Measurements from ENCODE around the gene NEURL1. TPM values are rescaled to one million over a fixed set of nuclear protein-coding genes. Genes with fewer than 3 reads are reported as not detected.

The NEURL1 gene
- total and polyA plus RNA-seq, 9 donors: 0.28 to 5.6 (median 3.1) TPM

DNA sequence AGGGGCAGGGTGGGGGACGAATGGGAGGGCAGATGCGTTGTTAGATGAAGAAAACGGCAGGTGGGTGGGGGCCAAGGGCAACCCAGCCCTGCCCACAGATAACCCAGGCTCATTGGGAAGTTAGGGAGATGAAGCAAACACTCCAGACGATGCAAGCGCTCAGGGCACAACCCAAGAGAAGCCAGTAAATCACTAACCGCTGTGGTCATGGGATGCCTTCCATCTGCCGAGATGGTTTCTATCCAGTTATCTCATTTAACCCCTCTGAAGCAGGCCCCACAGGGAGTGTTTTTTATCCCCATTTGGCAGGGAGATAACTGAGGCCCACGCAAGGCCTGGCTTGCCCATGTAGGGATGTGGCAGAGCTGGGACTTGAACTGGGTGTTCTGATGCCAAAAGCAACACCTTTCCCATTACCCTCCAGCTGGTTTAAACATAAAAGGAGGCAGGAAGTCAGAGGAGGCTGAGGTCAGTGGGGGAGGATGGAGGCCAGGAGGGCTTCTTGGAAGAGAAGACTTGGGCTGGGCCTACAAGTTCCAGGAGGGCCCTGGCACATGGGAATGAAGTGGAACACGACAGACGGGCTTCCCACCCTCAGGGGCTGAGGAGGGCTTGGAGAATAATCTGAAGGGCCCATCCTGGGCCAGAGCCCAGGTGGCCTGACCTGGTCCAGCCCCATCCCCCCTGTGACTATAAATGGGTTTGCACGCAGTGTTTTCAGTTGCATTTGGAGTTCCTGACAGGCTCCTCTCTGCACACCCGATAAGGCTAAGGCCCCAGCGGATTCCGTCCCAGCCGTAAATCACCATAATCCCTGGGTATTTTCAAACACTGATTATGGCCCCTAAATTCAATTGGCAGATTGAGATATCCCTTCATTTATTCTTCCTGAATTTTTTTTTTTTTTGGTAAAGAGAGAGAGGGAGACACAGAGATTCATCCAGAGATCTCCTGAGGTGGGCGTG is 80.9 kb downstream of the NEURL1 start:
- no peak for TF ChIP-seq CTCF (IDR thresholded peaks at IDR 0.05)
- TF ChIP-seq EP300 (IDR thresholded peaks at IDR 0.05): no peak
- TF ChIP-seq POLR2A (IDR thresholded peaks at IDR 0.05): no peak
- intact Hi-C loops (cut with DNase I): no loop called here
- no peaks in the 10 kb centered on the region for H3K9me3 ChIP-seq
- peaks cover 2% of the 10 kb centered on the region for H3K4me1 ChIP-seq (ENCODE audit: insufficient read depth)
- WGBS, 3 donors: 72 to 84% (median 79%) methylated on average over 16 of the region's 16 CpGs
- H3K27me3 ChIP-seq: no peaks in the 10 kb centered on the region
- H3K36me3 ChIP-seq: no peaks in the 10 kb centered on the region
- no peak overlapping the region for H3K4me3 ChIP-seq
- H3K27ac ChIP-seq: no peak overlapping the region
- DNase-seq: no peak

DNA sequence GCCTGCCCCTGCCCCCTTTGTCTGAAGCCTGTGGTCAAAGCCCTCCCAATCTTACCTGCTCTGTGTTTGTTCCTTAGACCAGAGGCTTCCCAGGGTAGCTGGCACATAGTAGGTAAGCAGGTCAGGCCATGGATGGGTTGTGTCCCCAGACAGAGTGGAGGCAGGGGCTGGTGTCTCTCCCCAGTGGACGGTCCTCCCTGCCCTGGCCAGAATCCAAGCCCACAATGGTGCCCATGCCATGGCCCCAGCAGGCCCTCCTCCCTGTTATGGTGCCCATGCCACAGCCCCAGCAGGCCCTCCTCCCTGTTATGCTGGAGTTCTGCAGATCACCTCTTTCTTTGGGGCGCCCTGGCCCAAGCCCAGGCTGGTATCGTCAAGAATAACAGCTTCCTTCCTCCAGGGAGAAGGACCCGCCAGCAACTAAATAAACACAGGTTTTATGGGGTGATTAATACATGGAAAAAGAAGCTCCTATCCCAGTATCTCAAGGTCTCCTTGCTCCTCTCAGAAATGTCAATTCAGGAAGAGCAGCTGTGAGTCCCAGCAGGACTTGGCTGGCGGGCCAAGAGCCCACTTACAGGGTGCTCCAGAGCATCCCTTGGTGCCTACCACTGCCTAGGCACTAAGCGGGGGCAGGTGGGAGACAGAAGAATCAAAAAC is 82.0 kb downstream of the NEURL1 start:
- DNase-seq: no peak
- H3K27me3 ChIP-seq: no peaks in the 10 kb centered on the region
- WGBS, 3 donors: 48 to 59% (median 54%) methylated on average over 6 of the region's 6 CpGs
- H3K9me3 ChIP-seq: no peaks in the 10 kb centered on the region
- H3K4me1 ChIP-seq (ENCODE audit: insufficient read depth): peaks cover 2% of the 10 kb centered on the region
- no peak overlapping the region for H3K27ac ChIP-seq
- intact Hi-C loops (cut with DNase I): no loop called here
- no peak for TF ChIP-seq CTCF (IDR thresholded peaks at IDR 0.05)
- H3K4me3 ChIP-seq: no peak overlapping the region
- H3K36me3 ChIP-seq: no peaks in the 10 kb centered on the region

DNA sequence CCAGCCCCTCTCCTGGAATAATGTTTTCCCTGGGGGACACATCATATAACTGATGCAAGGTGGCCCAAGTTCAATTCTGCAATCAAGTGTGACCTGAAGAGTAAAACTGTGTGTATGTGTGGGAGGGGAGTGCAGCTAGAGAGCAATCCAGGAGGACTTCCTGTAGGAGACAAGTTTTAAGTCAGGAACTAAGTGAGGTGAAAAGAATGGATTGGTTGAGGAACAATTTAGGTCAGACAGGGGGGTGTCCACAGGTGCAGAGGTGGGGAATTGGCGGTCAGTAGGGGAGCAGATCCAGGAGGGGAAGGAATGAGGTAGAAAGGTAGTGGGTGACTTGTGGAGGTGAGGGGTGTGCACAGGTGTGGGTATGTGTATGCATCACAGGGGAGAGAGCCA is 82.6 kb downstream of the NEURL1 start:
- 97 to 100% (median 98%) methylated on average over 1 of the region's 1 CpG for WGBS, 3 donors
- no peaks in the 10 kb centered on the region for H3K36me3 ChIP-seq

DNA sequence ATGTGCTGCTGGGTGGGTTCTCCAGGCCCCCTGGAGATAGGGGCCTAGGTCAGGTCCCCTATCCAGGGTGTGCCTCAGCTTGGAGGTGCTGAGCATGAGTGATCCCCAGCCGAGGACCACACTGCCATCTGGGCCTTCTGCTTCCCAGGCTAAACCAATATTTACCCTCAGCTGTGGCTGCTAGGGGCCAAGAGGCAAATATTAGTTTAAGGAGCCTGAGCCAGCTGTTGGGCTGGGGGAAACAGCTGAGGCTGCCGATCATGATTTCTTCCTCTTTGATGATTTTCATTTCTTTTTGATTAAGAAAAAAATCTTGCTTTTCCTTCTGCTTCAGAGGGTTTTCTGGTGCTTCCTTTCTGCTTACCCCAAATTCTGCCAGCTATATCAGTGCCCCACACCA is 83.4 kb downstream of the NEURL1 start:
- no peaks in the 10 kb centered on the region for H3K9me3 ChIP-seq
- H3K36me3 ChIP-seq: no peaks in the 10 kb centered on the region
- no peak for DNase-seq
- no peak overlapping the region for H3K27ac ChIP-seq
- H3K4me1 ChIP-seq (ENCODE audit: insufficient read depth): peaks cover 2% of the 10 kb centered on the region
- H3K4me3 ChIP-seq: no peak overlapping the region
- no peaks in the 10 kb centered on the region for H3K27me3 ChIP-seq
- TF ChIP-seq EP300 (IDR thresholded peaks at IDR 0.05): no peak
- no peak for TF ChIP-seq CTCF (IDR thresholded peaks at IDR 0.05)
- TF ChIP-seq POLR2A (IDR thresholded peaks at IDR 0.05): no peak
- 67 to 81% (median 73%) methylated on average over 2 of the region's 2 CpGs for WGBS, 3 donors
- intact Hi-C loops (cut with DNase I): no loop called here

More for the DNA sequence above, 82.6 kb downstream of the NEURL1 start:
- TF ChIP-seq EP300 (IDR thresholded peaks at IDR 0.05) (no peak), CTCF (IDR thresholded peaks at IDR 0.05) (no peak), POLR2A (IDR thresholded peaks at IDR 0.05) (no peak)
- H3K9me3 ChIP-seq: no peaks in the 10 kb centered on the region
- H3K4me3 ChIP-seq: no peak overlapping the region
- no peak for DNase-seq
- H3K4me1 ChIP-seq (ENCODE audit: insufficient read depth): peaks cover 2% of the 10 kb centered on the region
- H3K27ac ChIP-seq: no peak overlapping the region
- intact Hi-C loops (cut with DNase I): no loop called here
- no peaks in the 10 kb centered on the region for H3K27me3 ChIP-seq

Measured in ovary (tissue), 9 donors.